HG03066 (cell line): Measurements from ENCODE around the gene PCNX3.

ENCODE experiments used
- ATAC-seq: cut with Tn5 transposase; IDR thresholded peaks from one replicate; pipeline ENCODE4 v1.9.1; 2021; ENCODE audit warnings: low read depth; ENCODE audit not compliant: unreplicated experiment

Gene PCNX3

DNA sequence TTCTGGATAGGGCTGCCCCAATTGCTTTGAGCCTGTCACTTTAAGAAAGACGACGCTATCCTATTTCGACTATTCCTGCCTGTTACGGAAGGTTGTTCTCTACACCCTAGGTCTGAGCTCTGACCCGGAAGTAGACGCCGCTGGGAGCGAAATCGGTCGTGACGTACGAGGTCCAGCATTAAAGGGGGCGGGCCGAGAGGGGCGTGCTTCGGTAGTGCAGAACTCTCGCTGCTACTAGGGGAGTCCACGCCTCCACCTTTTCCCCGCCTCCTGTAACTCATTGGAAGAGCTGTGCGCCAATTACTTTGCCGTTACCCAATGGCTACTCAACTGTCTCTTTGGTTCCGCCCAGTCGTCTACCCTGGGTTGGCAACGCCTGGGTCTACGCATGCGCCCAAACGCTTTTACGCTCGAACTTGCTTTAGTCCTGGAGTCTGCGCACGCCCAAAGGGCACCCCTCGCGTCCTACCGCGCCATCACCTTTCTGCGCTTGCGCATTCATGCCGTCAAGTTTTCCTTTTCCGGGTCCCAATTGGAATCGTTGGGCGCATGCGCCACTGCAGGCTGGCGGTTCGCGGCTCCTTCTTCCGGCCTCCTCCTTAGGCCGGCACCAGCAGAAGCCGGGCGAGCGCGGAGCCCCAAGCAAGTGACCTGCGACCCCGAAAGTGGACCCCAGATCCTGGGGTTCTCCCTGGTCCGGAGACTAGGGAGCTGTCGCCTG is at the start of gene PCNX3:
PCNX3 (plus strand) TSS at position 548 of the 721 bp plus-strand sequence. CDS start 536 bp downstream, outside the sequence.
- peak; percentile 85 for ATAC-seq

DNA sequence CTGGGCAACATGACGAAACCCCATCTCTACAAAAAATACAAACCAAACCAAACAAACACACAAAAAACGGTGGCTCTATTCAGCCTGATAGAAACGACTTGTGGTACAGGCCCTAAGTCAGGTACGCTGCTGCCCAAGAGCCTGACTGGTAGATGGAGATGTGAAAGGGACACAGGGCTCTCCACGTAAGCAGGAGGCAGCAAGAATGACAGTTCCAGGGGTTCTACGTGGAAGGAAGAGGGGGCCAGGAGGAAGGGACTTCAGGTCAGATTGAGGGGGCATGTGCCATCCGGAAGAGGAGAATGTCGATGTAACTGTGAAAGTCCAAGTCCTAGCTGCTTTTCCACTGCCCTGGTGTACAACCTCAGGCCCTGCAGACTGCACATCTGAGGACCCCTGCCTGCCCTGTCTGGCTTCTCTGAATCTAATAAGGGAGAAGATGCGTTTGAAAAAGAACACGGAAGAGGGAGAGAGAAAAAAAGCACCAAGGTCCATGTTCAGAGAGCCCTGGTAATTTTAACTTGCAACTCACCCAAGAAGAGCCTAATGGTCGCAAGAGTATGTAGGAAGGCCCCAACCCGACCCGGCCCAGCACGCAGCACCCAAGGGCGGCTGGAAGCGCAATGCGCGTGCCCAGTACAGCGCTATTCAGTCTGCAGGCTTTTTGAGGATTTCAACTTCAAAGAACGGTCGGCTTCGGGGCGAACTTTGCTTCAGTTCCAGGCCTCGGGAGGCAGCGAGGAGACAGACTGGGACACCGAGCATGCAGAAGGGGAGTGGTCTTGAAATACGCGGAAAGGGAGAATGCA is 46.2 kb upstream of the PCNX3 start:
- peak; percentile 8 for ATAC-seq

DNA sequence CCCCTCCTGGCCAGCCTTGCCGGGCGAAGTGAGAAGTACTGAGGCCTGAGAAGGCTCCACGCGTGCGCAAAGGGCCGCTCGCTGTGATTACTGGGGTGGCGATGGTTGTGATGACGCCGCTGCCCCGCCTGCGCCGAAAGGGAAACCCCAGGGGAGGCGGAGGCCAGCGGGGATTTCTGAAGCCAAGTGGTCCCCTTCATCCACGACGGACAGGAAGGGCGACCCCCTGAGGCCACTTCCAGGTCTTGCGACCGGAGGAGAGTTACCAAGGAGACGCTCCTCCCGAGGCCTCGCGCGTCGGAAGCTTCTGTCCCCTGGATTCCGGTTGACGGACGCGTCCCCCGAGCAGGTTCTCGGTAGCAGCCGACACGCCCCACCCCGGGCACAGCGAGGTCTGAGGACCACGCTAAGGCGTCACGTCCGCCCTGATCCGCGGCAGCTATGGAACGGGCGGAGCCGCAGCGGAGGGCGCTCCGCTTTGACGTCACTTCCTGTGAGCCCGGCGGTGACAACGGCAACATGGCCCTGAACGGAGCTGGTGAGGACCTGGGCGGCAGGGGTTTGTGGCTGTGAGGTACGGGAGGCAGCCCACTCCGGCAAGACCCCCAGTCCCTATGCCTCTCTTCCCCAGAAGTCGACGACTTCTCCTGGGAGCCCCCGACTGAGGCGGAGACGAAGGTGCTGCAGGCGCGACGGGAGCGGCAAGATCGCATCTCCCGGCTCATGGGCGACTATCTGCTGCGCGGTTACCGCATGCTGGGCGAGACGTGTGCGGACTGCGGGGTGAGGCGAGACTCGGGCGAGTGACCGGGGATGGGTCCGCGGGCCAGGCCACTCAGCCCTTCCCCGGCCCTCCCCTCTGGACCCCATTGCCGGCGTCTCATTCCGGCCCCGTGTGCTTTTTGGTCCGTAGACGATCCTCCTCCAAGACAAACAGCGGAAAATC is 45.3 kb upstream of the PCNX3 start, which contains the start of gene ZNRD2:
ZNRD2 (plus strand) TSS at position 505 of the 946 bp plus-strand sequence; CDS start at position 520, 15 bp downstream.
- ATAC-seq = peak; percentile 55

DNA sequence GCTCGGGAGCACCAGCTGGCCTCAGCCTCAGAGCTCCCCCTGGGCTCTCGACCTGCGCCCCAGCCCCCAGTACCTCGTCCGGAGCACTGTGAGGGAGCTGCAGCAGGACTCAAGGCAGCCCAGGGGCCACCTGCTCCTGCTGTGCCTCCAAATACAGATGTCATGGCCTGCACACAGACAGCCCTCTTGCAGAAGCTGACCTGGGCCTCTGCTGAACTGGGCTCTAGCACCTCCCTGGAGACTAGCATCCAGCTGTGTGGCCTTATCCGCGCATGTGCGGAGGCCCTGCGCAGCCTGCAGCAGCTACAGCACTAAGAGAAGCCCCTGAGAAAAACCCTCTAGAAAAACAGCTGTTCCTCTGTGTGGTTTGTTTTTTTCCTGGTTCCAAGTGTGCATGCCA is 44.2 kb upstream of the PCNX3 start:
- ATAC-seq = no peak

DNA sequence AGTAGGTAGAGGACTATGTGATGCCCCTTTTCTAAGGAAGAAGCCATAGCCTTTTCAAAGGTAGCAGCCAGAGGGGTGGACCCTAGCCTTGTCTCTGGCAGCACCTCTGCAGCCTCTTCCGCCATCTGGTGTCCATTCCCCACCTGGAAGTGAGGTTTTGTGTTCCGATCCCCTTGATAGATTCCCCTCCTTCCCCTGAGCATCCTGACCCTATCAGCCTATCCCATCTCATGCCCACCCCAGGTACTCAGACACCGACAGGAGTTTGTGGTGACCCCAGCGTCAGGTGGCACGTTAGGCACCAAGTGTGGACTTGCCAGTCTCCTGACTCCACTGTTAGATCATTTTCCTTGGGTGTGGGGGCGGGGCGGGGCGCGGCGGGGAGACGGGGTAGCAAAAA is 43.6 kb upstream of the PCNX3 start:
- no peak for ATAC-seq

DNA sequence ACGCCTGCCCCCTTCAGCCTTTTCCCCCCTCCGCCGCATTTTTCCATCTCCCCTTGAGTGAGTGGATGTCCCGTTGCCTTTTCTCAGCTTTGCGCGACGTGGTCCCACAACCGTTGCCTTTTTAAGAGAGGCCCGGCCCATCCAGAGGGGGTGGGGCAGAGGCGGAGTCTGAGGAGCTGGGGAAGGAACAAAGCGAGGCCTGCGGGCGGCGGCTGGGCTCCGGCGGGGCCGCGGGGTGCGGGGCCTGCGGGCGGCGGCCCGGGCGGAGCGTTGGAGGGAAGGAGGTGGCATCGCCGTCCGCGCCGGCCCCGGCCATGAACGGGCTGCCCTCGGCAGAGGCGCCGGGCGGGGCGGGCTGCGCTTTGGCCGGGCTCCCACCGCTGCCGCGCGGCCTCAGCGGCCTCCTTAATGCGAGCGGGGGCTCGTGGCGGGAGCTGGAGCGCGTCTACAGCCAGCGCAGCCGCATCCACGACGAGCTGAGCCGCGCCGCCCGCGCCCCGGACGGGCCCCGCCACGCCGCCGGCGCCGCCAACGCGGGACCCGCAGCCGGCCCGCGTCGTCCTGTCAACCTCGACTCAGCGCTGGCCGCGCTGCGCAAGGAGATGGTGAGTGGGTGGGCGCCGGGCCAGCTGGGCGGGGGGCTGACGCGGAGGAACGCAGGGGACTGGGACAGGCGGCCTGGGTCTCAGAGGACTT is 43.1 kb upstream of the PCNX3 start, which contains the start of gene FAM89B:
FAM89B (plus strand) TSS at position 183 of the 696 bp plus-strand sequence; CDS start at position 315, 132 bp downstream.
- ATAC-seq = no peak

DNA sequence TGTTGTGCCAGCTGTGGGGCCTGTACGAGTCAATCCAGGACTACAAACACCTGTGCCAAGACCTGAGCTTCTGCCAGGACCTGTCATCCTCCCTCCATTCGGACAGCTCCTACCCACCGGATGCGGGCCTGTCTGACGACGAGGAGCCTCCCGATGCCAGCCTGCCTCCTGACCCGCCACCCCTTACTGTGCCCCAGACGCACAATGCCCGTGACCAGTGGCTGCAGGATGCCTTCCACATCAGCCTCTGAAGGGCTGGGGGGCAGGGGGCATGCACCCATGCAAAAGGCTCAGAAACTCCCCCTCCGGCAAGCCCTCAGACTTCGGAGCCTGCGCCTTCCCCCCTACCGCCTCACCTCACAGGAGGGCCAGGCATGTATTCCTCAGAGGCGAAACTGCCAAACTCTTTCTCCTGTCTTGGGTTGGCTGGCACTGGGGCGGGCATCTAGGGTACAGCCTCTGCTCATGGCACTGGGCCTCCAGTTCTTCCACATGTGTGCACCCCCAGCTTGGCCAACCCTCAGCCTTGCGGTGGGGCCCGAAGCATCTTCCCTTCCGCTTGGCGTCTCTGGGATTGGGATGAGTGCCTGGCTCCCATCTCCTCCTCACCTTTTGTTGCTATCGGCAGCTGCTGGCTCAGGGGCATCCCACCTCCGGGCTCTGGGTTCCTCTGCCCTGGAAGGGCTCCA is 42.0 kb upstream of the PCNX3 start:
- no peak for ATAC-seq

DNA sequence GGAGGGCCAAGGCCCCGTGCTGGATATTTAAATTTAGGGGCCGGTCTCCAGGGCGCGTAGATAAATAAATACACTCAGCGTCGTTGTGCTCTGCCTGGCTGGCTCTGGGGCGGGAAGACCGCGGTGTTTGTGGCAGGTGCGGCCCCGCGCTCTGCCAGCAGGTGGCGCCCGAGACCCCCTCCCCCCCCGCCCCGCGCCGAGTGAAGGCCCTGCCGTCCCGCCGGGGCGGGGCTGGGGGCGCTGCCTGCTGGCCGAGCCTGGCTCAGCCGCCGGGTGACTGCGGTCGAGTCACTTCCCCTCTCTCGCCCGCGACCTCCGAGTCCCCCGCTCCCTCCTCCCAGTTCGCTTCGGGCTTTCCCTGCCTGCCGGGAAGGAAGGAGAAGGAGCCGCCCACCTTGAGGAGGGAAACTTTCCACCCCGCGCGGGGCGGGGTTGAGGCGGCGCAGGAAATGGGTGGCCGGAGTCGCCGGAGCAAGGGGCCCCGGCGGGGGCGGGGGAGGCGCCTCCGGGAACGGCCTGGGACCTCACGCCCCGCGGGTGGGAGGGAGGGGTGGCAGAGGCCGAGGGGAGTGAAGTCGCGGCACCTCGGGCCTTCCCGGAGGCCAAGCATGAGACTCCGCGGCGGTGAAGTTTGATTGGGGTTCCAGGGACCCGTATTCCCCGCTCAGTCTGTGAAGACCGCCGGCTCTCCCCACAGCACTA is 41.3 kb upstream of the PCNX3 start:
- peak; percentile 27 for ATAC-seq

DNA sequence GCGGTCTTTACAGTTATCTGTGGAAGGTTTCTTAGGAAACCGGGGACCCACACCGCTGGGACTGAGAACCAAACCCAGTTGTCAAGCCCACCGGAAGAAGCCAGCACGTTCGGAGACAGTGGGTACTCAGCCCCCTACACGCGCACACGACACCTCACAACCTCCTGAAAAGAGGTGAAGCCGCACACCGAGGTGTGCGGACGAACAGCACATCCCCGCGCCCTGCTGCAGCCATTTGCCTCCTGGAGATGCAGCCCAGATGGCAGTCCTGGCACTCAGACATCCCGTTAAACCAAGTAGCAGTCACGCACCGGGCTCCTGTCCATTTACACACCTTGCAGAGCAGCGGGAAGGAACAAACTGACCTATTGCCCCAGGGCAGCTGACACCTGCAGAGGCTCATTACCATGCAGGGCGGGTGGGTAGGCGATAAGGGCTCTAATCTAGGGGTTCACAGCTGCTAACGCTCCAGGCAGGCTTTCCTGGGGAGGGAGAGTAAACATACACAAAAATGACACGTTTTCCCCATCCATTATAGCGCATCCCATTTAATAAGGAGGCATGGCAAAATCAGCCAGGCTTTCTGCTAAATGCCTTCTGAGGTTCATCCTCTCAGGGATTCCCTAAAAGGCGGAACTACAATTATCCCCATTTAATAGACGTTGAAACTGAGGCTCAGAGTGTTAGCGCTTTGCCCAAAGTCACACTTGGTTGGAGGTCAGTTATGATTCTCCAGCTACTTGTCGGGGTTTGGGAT is 40.6 kb upstream of the PCNX3 start:
- ATAC-seq = no peak

DNA sequence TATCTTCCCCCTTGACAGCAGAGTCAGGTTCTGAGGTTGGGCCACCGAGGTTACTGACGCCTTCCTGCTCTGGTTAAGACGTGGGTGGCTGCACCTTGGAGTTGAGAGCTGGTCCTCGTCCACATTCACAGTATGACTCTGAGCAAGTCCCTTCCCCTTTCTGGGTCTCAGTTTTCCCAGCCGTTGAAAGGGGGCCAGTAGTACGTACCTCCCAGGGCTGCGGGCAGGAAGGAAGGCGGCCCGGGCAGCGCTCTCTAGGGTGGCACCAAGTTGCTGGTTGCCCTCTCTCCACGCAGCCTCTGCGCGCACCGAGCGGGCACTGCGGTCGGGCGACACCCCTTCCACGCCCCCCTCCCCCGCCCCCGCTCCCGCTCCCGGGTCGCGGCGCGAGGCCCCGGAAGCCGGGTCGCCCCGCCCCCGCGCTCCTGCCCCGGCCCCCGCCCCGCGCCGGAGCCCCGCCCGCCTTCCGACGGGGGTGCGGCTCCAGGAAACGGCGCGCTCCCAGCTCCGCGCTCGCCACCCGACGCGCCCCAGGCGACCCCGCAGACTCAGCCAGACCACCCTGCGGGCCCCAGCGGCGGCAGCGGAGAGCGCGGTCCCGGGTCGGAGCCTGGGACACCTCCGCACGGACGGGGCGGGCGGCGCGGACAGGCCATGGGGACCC is 39.9 kb upstream of the PCNX3 start, which contains the start of gene EHBP1L1:
EHBP1L1 (plus strand) TSS at position 486 of the 664 bp plus-strand sequence. CDS start 250 bp downstream, outside the sequence.
- ATAC-seq = no peak

DNA sequence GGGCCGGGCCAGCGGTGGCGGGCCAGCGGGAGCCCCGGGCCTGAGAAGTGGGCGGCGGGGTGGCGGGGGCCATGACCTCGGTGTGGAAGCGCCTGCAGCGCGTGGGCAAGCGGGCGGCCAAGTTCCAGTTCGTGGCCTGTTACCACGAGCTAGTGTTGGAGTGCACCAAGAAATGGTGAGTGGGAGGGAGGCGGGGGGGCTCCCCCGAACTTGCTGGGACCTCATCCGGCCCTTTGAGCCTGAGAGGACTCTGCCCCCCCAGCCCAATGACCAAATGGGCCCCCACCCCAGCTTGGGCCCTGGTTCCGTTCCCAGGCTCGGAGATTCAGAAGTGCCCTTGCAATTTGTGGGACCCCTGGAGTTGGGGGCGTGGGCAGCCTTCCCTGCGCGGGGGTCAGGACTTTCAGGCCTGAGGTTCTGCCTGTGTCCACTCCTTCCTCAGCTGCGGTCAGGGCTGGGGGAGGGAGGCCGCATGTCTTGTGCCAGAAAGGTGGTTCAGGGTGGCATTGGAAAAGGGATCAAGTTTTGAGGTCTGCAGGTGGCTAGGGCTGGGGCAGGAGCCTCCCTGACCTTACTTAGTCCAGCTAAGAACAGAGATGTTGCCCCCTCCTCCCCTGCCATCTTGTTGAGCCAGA is 39.2 kb upstream of the PCNX3 start:
- no peak for ATAC-seq

DNA sequence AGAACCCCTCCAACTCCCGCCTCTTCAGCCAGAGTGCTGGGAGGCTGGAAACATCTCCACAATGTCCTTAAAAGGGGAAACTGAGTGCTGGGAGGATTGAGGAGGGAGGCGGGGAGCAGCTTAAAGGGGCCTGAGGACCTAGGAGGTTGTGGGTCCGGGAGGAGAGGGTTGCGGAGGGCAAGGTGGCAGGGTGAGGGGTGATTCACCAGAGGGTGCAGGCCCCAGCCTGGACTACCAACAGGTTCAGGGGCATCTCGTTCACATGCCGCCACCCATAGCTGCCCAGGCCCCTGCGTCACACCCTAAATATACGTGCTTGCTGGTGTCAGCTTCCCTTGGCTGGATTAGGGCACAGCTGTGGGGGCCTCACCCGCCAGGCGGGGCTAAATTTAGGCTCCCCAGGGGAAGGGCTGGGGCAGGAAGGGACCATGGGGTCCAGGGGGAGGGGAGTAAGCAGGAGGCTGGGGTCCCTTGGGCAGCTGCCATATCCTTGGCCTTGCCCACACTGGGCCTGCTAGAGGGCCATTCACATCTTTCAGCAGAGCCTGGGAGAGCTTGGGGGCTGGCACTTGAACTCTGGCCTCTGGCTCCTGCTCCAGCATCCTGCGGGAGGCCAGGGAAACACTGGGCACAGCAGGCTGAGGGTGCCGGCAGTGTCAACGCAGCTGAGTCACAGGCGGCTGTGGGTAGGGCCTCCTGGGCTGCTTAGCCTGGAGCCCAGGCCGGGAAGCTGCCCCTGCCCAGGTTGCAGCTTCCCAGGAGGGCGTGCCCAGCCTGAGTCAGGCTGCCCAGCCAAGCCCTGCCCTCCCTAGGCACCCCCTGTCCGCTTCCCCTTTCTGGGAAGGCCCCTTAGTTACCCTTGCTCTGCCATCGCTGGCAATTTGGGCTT is 38.5 kb upstream of the PCNX3 start:
- no peak for ATAC-seq

DNA sequence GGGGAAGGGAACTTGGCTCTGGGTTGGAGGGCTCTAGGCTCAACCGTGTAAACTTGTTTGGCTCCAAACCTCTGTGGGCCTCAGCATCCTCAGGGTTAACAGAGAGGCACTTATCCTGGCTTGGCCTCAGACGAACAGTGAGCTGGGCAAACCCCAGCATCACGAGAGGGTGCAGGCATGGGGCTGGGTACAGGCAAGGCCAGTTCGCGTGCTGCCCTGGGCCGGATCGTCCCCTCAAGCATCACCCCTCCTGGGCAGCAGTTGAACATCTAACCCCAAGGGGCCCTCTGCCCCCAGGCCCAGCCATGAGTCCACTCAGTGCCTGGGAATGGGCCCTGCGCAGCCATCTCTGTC is 37.8 kb upstream of the PCNX3 start:
- ATAC-seq = no peak

DNA sequence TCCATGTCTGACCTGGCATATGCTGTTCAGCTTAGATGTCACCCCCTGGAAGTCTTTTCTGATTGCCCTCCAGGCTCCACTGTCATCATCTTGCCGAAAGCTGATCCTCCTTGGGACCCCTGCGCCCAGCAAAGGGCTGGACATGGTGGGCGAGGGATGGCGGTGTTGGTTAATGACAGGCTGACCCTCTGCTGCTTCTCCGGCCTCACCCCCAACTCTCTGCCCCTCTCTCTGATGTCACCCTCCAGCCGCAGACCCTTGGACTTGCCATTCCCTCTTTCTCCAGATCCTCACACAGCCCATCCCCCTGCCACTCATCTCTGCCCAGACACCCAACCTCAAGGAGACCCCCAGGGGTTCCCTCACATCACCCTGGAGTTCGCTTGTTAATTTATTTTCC is 37.4 kb upstream of the PCNX3 start:
- ATAC-seq = no peak

DNA sequence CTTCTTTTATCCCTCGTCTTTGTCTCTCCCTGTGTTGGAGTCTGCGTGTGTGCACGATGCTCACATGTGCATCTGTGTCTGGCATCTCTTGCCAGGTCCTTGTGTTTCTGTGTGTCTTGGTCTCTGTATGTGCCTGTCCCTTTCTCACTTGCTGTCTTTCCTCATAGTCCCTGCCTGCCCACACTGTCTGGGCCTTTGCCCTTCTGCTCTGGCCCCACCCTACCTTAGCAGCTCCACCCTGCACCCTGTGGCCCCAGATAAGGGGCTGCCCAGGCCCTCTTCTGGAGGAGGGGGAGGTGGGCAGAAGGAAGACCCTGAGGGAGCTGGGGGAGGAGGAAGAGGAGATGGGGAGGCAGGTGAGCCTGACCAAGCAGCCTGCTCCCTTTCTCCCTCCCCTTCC is 36.9 kb upstream of the PCNX3 start:
- no peak for ATAC-seq

DNA sequence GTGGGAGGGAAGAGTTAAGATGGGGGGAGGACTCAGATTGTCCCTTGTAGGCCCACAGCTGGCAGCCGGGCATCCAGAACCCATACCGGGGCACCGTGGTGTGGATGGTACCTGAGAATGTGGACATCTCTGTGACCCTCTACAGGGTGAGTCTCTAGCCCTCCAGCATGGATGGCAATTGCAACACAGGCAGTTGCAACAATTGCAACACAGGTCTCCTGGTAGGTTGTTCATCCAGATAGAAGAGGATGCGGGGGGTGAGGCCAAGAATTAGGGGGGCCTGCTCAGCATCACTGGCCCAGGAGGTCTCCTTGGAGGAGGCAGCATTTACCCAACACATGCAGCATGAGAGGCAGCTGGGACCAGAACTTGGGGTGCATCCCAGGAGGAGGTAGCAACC is 36.3 kb upstream of the PCNX3 start:
- no peak for ATAC-seq
